Glutamatergic neuron (in vitro differentiated cells): ENCODE results near the gene LAMC3. TPM values are rescaled to one million over a fixed set of nuclear protein-coding genes. Genes with fewer than 3 reads are reported as not detected.

Experiments used
- DNase-seq: peaks from one replicate; pipeline ENCODE4 v3.0.0; 2022
- H3K27ac Mint-ChIP-seq: one replicate; pipeline ENCODE4 v1.8.0; 2020; ENCODE audit warnings: mild to moderate bottlenecking, mixed read lengths, inconsistent platforms; ENCODE audit not compliant: unreplicated experiment
- H3K27me3 Mint-ChIP-seq: one replicate; pipeline ENCODE4 v1.8.0; 2020; ENCODE audit warnings: mild to moderate bottlenecking, moderate library complexity, mixed read lengths, inconsistent platforms; ENCODE audit not compliant: unreplicated experiment
- H3K36me3 Mint-ChIP-seq: one replicate; pipeline ENCODE4 v1.8.0; 2020; ENCODE audit warnings: mild to moderate bottlenecking, mixed read lengths, inconsistent platforms; ENCODE audit not compliant: unreplicated experiment
- H3K4me1 Mint-ChIP-seq: one replicate; pipeline ENCODE4 v1.8.0; 2020; ENCODE audit warnings: mild to moderate bottlenecking, low read depth, mixed read lengths, inconsistent platforms; ENCODE audit not compliant: unreplicated experiment
- H3K4me3 Mint-ChIP-seq: one replicate; pipeline ENCODE4 v1.8.0; 2020; ENCODE audit warnings: mild to moderate bottlenecking, mixed read lengths, inconsistent platforms; ENCODE audit not compliant: unreplicated experiment
- H3K9me3 Mint-ChIP-seq: one replicate; pipeline ENCODE4 v1.8.0; 2020; ENCODE audit warnings: mild to moderate bottlenecking, moderate library complexity, mixed read lengths, inconsistent platforms; ENCODE audit not compliant: unreplicated experiment
- CTCF ChIP-seq: fragments of 200-600 bp; sonication (generic); IDR thresholded peaks from one replicate; pipeline ENCODE4 v1.5.0; 2021; ENCODE audit not compliant: partially characterized antibody, unreplicated experiment
- total RNA-seq: library from RNA; stranded (reverse); fragmentation: NEBNext Ultra II Directional; extraction: Animal tissue kit (Norgen Biotek cat#: 25700); gene quantifications from one replicate; pipeline ENCODE4 v1.2.1, GENCODE V29; 2021; ENCODE audit not compliant: unreplicated experiment

Gene LAMC3
- total RNA-seq, 1 donor from 2014 or later: 0.17 TPM

GRCh38 chr9:130970052-130970451 lies 38.9 kb upstream of the LAMC3 start:
- Mint-ChIP-seq H3K36me3 (no peaks in the 10 kb centered on the region), H3K4me1 (peaks cover 8% of the 10 kb centered on the region), H3K4me3 (no peak overlapping the region), H3K9me3 (peaks cover 2% of the 10 kb centered on the region), H3K27me3 (peaks cover 7% of the 10 kb centered on the region), H3K27ac (no peak overlapping the region)
- no peak for DNase-seq
- TF ChIP-seq CTCF: no peak

GRCh38 chr9:130970855-130971254 lies 38.1 kb upstream of the LAMC3 start:
- H3K4me3 Mint-ChIP-seq: no peak overlapping the region
- peaks cover 9% of the 10 kb centered on the region for H3K27me3 Mint-ChIP-seq

DNA sequence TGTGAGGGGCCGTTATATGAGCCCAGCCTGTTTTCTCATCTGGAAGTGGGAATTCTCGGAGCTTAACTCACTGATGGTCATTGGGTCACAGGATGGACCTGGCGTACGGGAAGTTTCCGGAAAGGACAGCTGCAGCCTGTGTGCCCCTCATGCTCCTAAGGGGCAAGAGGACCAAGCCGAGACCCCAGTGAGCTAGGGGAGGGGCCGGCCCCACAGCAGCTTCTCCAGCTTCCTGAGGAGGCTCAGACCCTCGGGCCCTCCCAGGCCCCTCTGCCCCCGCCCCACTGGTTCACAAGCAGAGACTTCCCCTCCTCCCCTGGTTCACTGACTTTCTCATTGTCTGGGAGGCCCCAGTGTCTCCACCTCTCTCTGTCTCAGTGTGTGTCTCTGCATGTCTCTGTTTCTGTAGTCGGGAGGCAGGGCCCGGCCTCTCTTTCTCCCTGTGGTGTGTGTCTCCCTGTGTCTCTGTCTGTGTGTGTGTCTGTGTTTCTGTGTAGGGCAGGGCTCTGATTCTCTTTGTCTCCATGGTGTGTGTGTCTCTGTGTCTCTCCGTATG lies 37.6 kb upstream of the LAMC3 start:
- no peak for DNase-seq
- no peak overlapping the region for H3K27ac Mint-ChIP-seq
- peaks cover 9% of the 10 kb centered on the region for H3K27me3 Mint-ChIP-seq
- H3K4me3 Mint-ChIP-seq: no peak overlapping the region
- TF ChIP-seq CTCF: no peak
- H3K4me1 Mint-ChIP-seq: peaks cover 8% of the 10 kb centered on the region
- peaks cover 2% of the 10 kb centered on the region for H3K9me3 Mint-ChIP-seq
- H3K36me3 Mint-ChIP-seq: no peaks in the 10 kb centered on the region

More at GRCh38 chr9:130970855-130971254, 38.1 kb upstream of the LAMC3 start:
- H3K4me1 Mint-ChIP-seq: peaks cover 8% of the 10 kb centered on the region
- no peak for DNase-seq
- no peak overlapping the region for H3K27ac Mint-ChIP-seq
- TF ChIP-seq CTCF: no peak
- H3K9me3 Mint-ChIP-seq: peaks cover 2% of the 10 kb centered on the region
- H3K36me3 Mint-ChIP-seq: no peaks in the 10 kb centered on the region

DNA sequence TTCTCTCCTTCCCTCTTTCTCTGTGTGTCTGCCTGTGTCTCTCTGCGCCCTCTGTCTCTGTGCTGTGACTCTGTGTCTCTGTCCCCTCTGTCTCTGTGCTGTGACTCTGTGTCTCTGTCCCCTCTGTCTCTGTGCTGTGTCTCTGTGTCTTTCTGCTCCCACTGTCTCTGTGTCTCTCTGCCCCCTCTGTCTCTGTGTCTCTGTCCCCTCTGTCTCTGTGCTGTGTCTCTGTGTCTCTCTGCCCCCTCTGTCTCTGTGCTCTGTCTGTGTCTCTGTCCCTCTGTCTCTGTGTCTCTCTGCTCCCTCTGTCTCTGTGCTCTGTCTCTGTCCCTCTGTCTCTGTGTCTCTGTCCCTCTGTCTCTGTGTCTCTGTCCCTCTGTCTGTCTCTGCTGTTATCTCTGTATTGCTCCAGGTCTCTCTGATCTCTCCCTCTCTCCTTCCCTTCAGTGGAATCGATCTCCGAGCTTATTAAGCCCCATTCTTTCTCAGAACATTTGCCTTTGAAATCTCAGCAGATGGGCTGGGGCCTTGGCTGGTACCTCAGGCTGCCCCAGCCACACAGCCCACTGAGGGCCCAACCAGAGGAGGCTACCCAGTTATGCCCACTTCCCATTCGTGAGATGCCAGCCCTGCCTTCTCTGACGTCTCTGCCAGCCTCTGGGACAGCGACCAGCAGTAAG lies 36.6 kb upstream of the LAMC3 start:
- no peak overlapping the region for H3K27ac Mint-ChIP-seq
- DNase-seq: no peak
- H3K4me3 Mint-ChIP-seq: no peak overlapping the region
- TF ChIP-seq CTCF: no peak
- peaks cover 2% of the 10 kb centered on the region for H3K9me3 Mint-ChIP-seq
- peaks cover 7% of the 10 kb centered on the region for H3K27me3 Mint-ChIP-seq
- H3K36me3 Mint-ChIP-seq: no peaks in the 10 kb centered on the region
- H3K4me1 Mint-ChIP-seq: peaks cover 12% of the 10 kb centered on the region

- Mint-ChIP-seq H3K4me3 (no peak overlapping the region), H3K4me1 (peaks cover 13% of the 10 kb centered on the region), H3K9me3 (peaks cover 2% of the 10 kb centered on the region), H3K36me3 (no peaks in the 10 kb centered on the region), H3K27me3 (peaks cover 8% of the 10 kb centered on the region), H3K27ac (no peak overlapping the region)
- TF ChIP-seq CTCF: no peak
- DNase-seq: no peak
Measured at GRCh38 chr9:130972957-130973685, 35.9 kb upstream of the LAMC3 start.
